HCT116 (cell line): ENCODE measurements around the gene CAV1. TPM values are rescaled to one million over a fixed set of nuclear protein-coding genes. Genes with fewer than 3 reads are reported as not detected.
A peak's percentile ranks its signal among the peaks of the same experiment; 100 is the strongest.

Source experiments
- ATAC-seq: fragments of 200-7000 bp; cut with Tn5 transposase; 2 replicates; pipeline ENCODE4 v1.9.1; 2020; ENCODE audit warnings: mild to moderate bottlenecking, moderate library complexity
- BruUV-seq: library from RNA; stranded (reverse); fragments of 400-500 nt; replicated peaks from 2 replicates; lab custom pipeline; 2021; lab: Mats Ljungman, UMichigan
- CTCF ChIA-PET: fragments of 300-600 bp; sonication (Branson Sonifier 250); formaldehyde crosslinking; loops from one replicate; lab custom pipeline; 2021; ENCODE audit warnings: antibody characterized with exemption; lab: Charles Lee
- POLR2A ChIA-PET: fragments of 300-600, 350-600 bp; sonication (Branson Sonifier 250); formaldehyde crosslinking; loops from one replicate; lab custom pipeline; 2021; ENCODE audit warnings: antibody characterized with exemption; lab: Charles Lee
- RAD21 ChIA-PET, 2 experiments: fragments of 300-600 bp; sonication (Branson Sonifier 250); formaldehyde crosslinking; loops; one replicate each; lab custom pipeline; 2023; ENCODE audit warnings: low total read pairs in 2 of 2; ENCODE audit not compliant: uncharacterized antibody in 2 of 2, unreplicated experiment in 2 of 2, low non-redundant PET in 1 of 2; lab: Charles Lee
- DNase-seq: peaks from one replicate; pipeline ENCODE4 v3.0.0-alpha.2; 2010; ENCODE audit warnings: low read depth, low spot score
- H2AFZ ChIP-seq: fragments of 200-600 bp; shearing (Covaris generic), sonication (generic); 2 replicates; pipeline ENCODE4 v1.6.1; 2017; ENCODE audit warnings: low read depth, mixed run types, mixed read lengths, antibody characterized with exemption, low read length; ENCODE audit not compliant: poor library complexity, severe bottlenecking
- H3K27ac ChIP-seq: 2 replicates; pipeline ENCODE4 v1.5.1; 2012; ENCODE audit warnings: low read depth, low read length
- H3K27me3 ChIP-seq: fragments of 200-600 bp; sonication (generic); 2 replicates; pipeline ENCODE4 v1.6.1; 2016; ENCODE audit warnings: mixed run types, low read length, mixed read lengths; ENCODE audit not compliant: insufficient read depth
- H3K36me3 ChIP-seq, 2 experiments: fragments of 200-500 bp in 1 of 2; fragments of 200-600 bp in 1 of 2; sonication (Bioruptor generic) in 1 of 2; sonication (generic) in 1 of 2; 2 replicates each; pipeline versions ENCODE4 v1.5.1 to v1.6.1; 2014 to 2016; ENCODE audit warnings: low read length in 2 of 2, inconsistent platforms in 1 of 2, mixed read lengths in 1 of 2, mixed run types in 1 of 2; ENCODE audit not compliant: insufficient read depth in 2 of 2, control insufficient read depth in 1 of 2
- H3K4me1 ChIP-seq, 2 experiments: fragments of 200-600 bp in 1 of 2; sonication (generic) in 1 of 2; 2 replicates each; pipeline versions ENCODE4 v1.5.1 to v1.6.1; 2012 to 2017; ENCODE audit warnings: low read length in 2 of 2, inconsistent platforms in 1 of 2, mild to moderate bottlenecking in 1 of 2, mixed read lengths in 1 of 2, mixed run types in 1 of 2, moderate library complexity in 1 of 2; ENCODE audit not compliant: insufficient read depth in 2 of 2, control insufficient read depth in 1 of 2
- H3K4me2 ChIP-seq: fragments of 200-600 bp; sonication (generic); 2 replicates; pipeline ENCODE4 v1.6.1; 2017; ENCODE audit warnings: mixed run types, low read length, mixed read lengths
- H3K4me3 ChIP-seq, 2 experiments: fragments of 200-600 bp in 1 of 2; sonication (generic) in 1 of 2; replicated peaks in 1 of 2; 2 replicates each; pipeline ENCODE4 v1.5.1; 2011 to 2016; ENCODE audit warnings: low read length in 2 of 2, control low read depth in 1 of 2, low read depth in 1 of 2, mild to moderate bottlenecking in 1 of 2, mixed read lengths in 1 of 2, mixed run types in 1 of 2
- H3K79me2 ChIP-seq: fragments of 200-600 bp; sonication (generic); 2 replicates; pipeline ENCODE4 v1.6.1; 2017; ENCODE audit warnings: mild to moderate bottlenecking, mixed run types, low read length, moderate library complexity, mixed read lengths; ENCODE audit not compliant: insufficient read depth
- H3K9ac ChIP-seq: fragments of 200-600 bp; sonication (generic); 2 replicates; pipeline ENCODE4 v1.6.1; 2016; ENCODE audit warnings: low read length, mixed read lengths
- H3K9me2 ChIP-seq: fragments of 200-600 bp; sonication (generic), shearing (Covaris generic); 2 replicates; pipeline ENCODE4 v1.6.1; 2017; ENCODE audit warnings: mixed run types, mild to moderate bottlenecking, moderate library complexity; ENCODE audit not compliant: insufficient read depth
- H3K9me3 ChIP-seq, 2 experiments: fragments of 200-500 bp in 1 of 2; fragments of 200-600 bp in 1 of 2; sonication (Bioruptor generic) in 1 of 2; sonication (generic) in 1 of 2; 2 replicates each; pipeline ENCODE4 v1.6.1; 2014 to 2017; ENCODE audit warnings: low read length in 2 of 2, mixed read lengths in 2 of 2, inconsistent platforms in 1 of 2, low read depth in 1 of 2, mild to moderate bottlenecking in 1 of 2, mixed run types in 1 of 2, moderate library complexity in 1 of 2; ENCODE audit not compliant: control insufficient read depth in 1 of 2, insufficient read depth in 1 of 2
- H4K20me1 ChIP-seq: fragments of 200-600 bp; sonication (generic), shearing (Covaris generic); 2 replicates; pipeline ENCODE4 v1.6.1; 2017; ENCODE audit warnings: mixed run types, mild to moderate bottlenecking, moderate library complexity; ENCODE audit not compliant: insufficient read depth
- CEBPB ChIP-seq: IDR thresholded peaks from 2 replicates; pipeline ENCODE4 v1.6.1; 2012; ENCODE audit warnings: low read depth
- ELF1 ChIP-seq: IDR thresholded peaks from 2 replicates; pipeline ENCODE4 v1.6.1; 2012; ENCODE audit warnings: low read depth, borderline replicate concordance
- JUND ChIP-seq: IDR thresholded peaks from 2 replicates; pipeline ENCODE4 v1.6.1; 2012
- POLR2AphosphoS5 ChIP-seq: IDR thresholded peaks from 2 replicates; pipeline ENCODE4 v1.6.1; 2011; ENCODE audit warnings: mild to moderate bottlenecking, low read depth, low read length, moderate library complexity
- intact Hi-C: fragments of 100-400 bp; cut with micrococcal nuclease; formaldehyde crosslinking; loops from 2 replicates; pipeline ENCODE4 v1.10.0; 2022
- total RNA-seq: library from RNA; stranded (reverse); gene quantifications from one replicate; pipeline ENCODE4 v1.2.1, GENCODE V29; 2021; ENCODE audit not compliant: unreplicated experiment
- TF ChIP-seq, protein P1 (sequence below): IDR thresholded peaks from 2 replicates; pipeline ENCODE4 v1.6.1; 2011; ENCODE audit warnings: mild to moderate bottlenecking, low read length, moderate library complexity; ENCODE audit not compliant: insufficient replicate concordance; ENCODE audit errors: extremely low read depth
- TF ChIP-seq, protein P2 (sequence below): IDR thresholded peaks from 2 replicates; pipeline ENCODE4 v1.6.1; 2012

CAV1 gene
- total RNA-seq, 1 experiment from 2014 or later, result 298 TPM

GRCh38 chr7:116525913-116526861 is 1.4 kb downstream of the CAV1 start (continued):
- TF ChIP-seq, protein P1, sequence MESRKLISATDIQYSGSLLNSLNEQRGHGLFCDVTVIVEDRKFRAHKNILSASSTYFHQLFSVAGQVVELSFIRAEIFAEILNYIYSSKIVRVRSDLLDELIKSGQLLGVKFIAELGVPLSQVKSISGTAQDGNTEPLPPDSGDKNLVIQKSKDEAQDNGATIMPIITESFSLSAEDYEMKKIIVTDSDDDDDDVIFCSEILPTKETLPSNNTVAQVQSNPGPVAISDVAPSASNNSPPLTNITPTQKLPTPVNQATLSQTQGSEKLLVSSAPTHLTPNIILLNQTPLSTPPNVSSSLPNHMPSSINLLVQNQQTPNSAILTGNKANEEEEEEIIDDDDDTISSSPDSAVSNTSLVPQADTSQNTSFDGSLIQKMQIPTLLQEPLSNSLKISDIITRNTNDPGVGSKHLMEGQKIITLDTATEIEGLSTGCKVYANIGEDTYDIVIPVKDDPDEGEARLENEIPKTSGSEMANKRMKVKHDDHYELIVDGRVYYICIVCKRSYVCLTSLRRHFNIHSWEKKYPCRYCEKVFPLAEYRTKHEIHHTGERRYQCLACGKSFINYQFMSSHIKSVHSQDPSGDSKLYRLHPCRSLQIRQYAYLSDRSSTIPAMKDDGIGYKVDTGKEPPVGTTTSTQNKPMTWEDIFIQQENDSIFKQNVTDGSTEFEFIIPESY, result no peak
- TF ChIP-seq CEBPB (no peak), JUND (no peak), POLR2AphosphoS5 (peak; percentile 82), ELF1 (no peak)
- TF ChIP-seq, protein P2, sequence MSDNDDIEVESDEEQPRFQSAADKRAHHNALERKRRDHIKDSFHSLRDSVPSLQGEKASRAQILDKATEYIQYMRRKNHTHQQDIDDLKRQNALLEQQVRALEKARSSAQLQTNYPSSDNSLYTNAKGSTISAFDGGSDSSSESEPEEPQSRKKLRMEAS, result no peak

DNA sequence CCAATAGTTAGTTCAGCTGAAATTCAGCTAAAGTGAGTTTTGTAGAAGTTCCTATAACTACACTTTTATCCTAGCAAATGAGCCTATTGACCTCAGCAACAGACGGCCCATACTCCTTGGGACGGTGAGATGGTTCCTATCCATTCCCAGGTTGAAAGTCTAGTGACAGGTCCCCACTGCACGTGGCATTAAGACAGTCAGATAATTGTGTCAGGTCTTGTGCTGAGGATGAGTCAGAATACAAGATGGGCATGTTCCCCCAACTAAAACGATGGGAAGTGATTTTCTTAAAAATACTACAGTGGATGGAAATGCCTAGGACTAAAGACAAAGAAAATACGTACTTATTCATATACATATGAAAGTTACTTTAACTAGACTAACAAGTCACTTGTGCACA is 2.1 kb downstream of the CAV1 start:
- Histone ChIP-seq H3K27ac (peak overlapping the region; percentile 100), H3K4me3 (peak overlapping the region; percentile 84 to 89), H3K9me2 (no peaks in the 10 kb centered on the region), H3K36me3 (peaks cover 2 to 36% of the 10 kb centered on the region in 2 experiments; a peak in 2 of 4 replicates), H2AFZ (no peak overlapping the region), H3K4me1 (peaks cover 40 to 71% of the 10 kb centered on the region in 2 experiments), H3K4me2 (peak overlapping the region; percentile 99), H4K20me1 (no peaks in the 10 kb centered on the region), H3K27me3 (no peaks in the 10 kb centered on the region), H3K79me2 (peaks cover 70% of the 10 kb centered on the region), H3K9me3 (no peaks in the 10 kb centered on the region), H3K9ac (peak overlapping the region; percentile 98)
- ChIA-PET POLR2A (interaction anchor here (1.0 to 2.5 kb wide), 11 partner anchors 9 to 317 kb away, joined by 3 to 12 read pairs (median 6); partner anchors contain the start of genes CAV2 and TES), RAD21 (interaction anchor here (0.6 to 1.8 kb wide), 5 partner anchors 27 to 96 kb away, joined by 3 to 6 read pairs (median 5); partner anchors contain the start of gene CAV2 (in 1 of the 2)), CTCF (interaction anchor here (0.8 to 3.0 kb wide), 12 partner anchors 12 to 346 kb away, joined by 3 to 15 read pairs (median 4); no protein-coding TSS in a partner anchor)
- BruUV-seq, result no TSS peak
- intact Hi-C loops, result loop anchor here (1.0 to 5.0 kb wide), 5 partner anchors 60 to 280 kb away; no protein-coding TSS in a partner anchor
- DNase-seq, result no peak
- TF ChIP-seq, protein P2, result no peak
- no peak for ATAC-seq
